ENCODE results near the gene GBP3.

DNA sequence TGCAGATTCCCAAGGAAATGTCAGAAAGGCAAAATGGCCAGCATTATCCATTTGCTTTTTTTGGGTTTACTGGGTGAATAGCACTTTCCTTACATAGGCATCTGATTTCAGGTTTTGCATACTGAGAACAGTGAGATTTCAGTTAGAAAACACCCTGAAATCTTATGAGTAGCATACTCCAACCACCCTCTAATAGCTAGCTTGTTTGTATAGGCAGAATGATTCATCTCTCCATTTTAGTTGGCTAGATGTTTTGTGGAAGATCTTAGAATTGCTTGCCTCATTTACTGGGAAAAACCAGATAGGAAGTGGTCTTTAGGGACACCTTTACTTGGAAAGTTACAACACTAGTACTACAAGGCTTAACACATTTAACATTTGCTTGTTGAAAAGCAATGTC lies 40.6 kb downstream of the GBP3 start:
- TF ChIP-seq POLR2AphosphoS5 (IDR thresholded peaks at IDR 0.05; ENCODE audit: low read depth, low read length) (no peak), POLR2A (IDR thresholded peaks at IDR 0.05; ENCODE audit: low read depth, low read length) (no peak)

All from GM12892 (cell line).